ENCODE data around the gene PPM1N. TPM values are rescaled to one million over a fixed set of nuclear protein-coding genes. Genes with fewer than 3 reads are reported as not detected.

Gene PPM1N
- polyA plus RNA-seq, 2 donors: 2.3 to 2.5 TPM

GRCh38 chr19:45475537-45476291 is 22.5 kb upstream of the PPM1N start:
- H3K27ac ChIP-seq (ENCODE audit: low read depth in 2 of 2, low read length in 1 of 2): no peak overlapping the region
- no peaks in the 10 kb centered on the region for H3K36me3 ChIP-seq (ENCODE audit: control insufficient read depth in 2 of 2, insufficient read depth in 2 of 2, low read length in 1 of 2)
- WGBS, 2 donors: 73 to 85% methylated on average over 6 of the region's 6 CpGs
- H3K27me3 ChIP-seq (ENCODE audit: control insufficient read depth in 1 of 2, insufficient read depth in 2 of 2, low read length in 2 of 2): no peaks in the 10 kb centered on the region
- H3K4me3 ChIP-seq (ENCODE audit: low read depth in 1 of 2, low read length in 2 of 2): no peak overlapping the region
- H3K4me1 ChIP-seq (ENCODE audit: control insufficient read depth in 2 of 2, insufficient read depth in 2 of 2, low read length in 1 of 2): peaks cover 0 to 4% of the 10 kb centered on the region in 2 donors
- H3K9me3 ChIP-seq (ENCODE audit: control insufficient read depth in 2 of 2, insufficient read depth in 1 of 2, low read depth in 1 of 2, low read length in 1 of 2): no peaks in the 10 kb centered on the region

GRCh38 chr19:45476304-45476703 is 21.9 kb upstream of the PPM1N start:
- 51 to 61% methylated on average over 5 of the region's 5 CpGs for WGBS, 2 donors
- no peaks in the 10 kb centered on the region for H3K9me3 ChIP-seq (ENCODE audit: control insufficient read depth in 2 of 2, insufficient read depth in 1 of 2, low read depth in 1 of 2, low read length in 1 of 2)

GRCh38 chr19:45477186-45477585 is 21.1 kb upstream of the PPM1N start:
- no peak overlapping the region for H3K27ac ChIP-seq (ENCODE audit: low read depth in 2 of 2, low read length in 1 of 2)
- 51 to 62% methylated on average over 5 of the region's 5 CpGs for WGBS, 2 donors
- no peaks in the 10 kb centered on the region for H3K36me3 ChIP-seq (ENCODE audit: control insufficient read depth in 2 of 2, insufficient read depth in 2 of 2, low read length in 1 of 2)
- H3K9me3 ChIP-seq (ENCODE audit: control insufficient read depth in 2 of 2, insufficient read depth in 1 of 2, low read depth in 1 of 2, low read length in 1 of 2): no peaks in the 10 kb centered on the region
- H3K4me3 ChIP-seq (ENCODE audit: low read depth in 1 of 2, low read length in 2 of 2): no peak overlapping the region
- H3K4me1 ChIP-seq (ENCODE audit: control insufficient read depth in 2 of 2, insufficient read depth in 2 of 2, low read length in 1 of 2): peaks cover 0 to 3% of the 10 kb centered on the region in 2 donors
- H3K27me3 ChIP-seq (ENCODE audit: control insufficient read depth in 1 of 2, insufficient read depth in 2 of 2, low read length in 2 of 2): no peaks in the 10 kb centered on the region

More at GRCh38 chr19:45476304-45476703, 21.9 kb upstream of the PPM1N start:
- H3K27ac ChIP-seq (ENCODE audit: low read depth in 2 of 2, low read length in 1 of 2): no peak overlapping the region
- no peaks in the 10 kb centered on the region for H3K27me3 ChIP-seq (ENCODE audit: control insufficient read depth in 1 of 2, insufficient read depth in 2 of 2, low read length in 2 of 2)
- peaks cover 0 to 3% of the 10 kb centered on the region in 2 donors for H3K4me1 ChIP-seq (ENCODE audit: control insufficient read depth in 2 of 2, insufficient read depth in 2 of 2, low read length in 1 of 2)
- H3K4me3 ChIP-seq (ENCODE audit: low read depth in 1 of 2, low read length in 2 of 2): no peak overlapping the region
- no peaks in the 10 kb centered on the region for H3K36me3 ChIP-seq (ENCODE audit: control insufficient read depth in 2 of 2, insufficient read depth in 2 of 2, low read length in 1 of 2)

- Histone ChIP-seq H3K36me3 (ENCODE audit: control insufficient read depth in 2 of 2, insufficient read depth in 2 of 2, low read length in 1 of 2) (no peaks in the 10 kb centered on the region), H3K4me1 (ENCODE audit: control insufficient read depth in 2 of 2, insufficient read depth in 2 of 2, low read length in 1 of 2) (peaks cover 0 to 3% of the 10 kb centered on the region in 2 donors), H3K4me3 (ENCODE audit: low read depth in 1 of 2, low read length in 2 of 2) (peak overlapping the region; percentile 30 to 51), H3K9me3 (ENCODE audit: control insufficient read depth in 2 of 2, insufficient read depth in 1 of 2, low read depth in 1 of 2, low read length in 1 of 2) (no peaks in the 10 kb centered on the region), H3K27ac (ENCODE audit: low read depth in 2 of 2, low read length in 1 of 2) (peak overlapping the region; percentile 88 to 92), H3K27me3 (ENCODE audit: control insufficient read depth in 1 of 2, insufficient read depth in 2 of 2, low read length in 2 of 2) (no peaks in the 10 kb centered on the region)
- 7% methylated on average over 12 of the region's 12 CpGs for WGBS, 2 donors
Measured at GRCh38 chr19:45477713-45478453, 20.4 kb upstream of the PPM1N start.

- H3K4me3 ChIP-seq (ENCODE audit: low read depth in 1 of 2, low read length in 2 of 2): peak overlapping the region; percentile 30 to 51
- no peaks in the 10 kb centered on the region for H3K27me3 ChIP-seq (ENCODE audit: control insufficient read depth in 1 of 2, insufficient read depth in 2 of 2, low read length in 2 of 2)
- 0% methylated on average over 39 of the region's 39 CpGs for WGBS, 2 donors
- H3K36me3 ChIP-seq (ENCODE audit: control insufficient read depth in 2 of 2, insufficient read depth in 2 of 2, low read length in 1 of 2): no peaks in the 10 kb centered on the region
- peak overlapping the region; percentile 88 to 92 for H3K27ac ChIP-seq (ENCODE audit: low read depth in 2 of 2, low read length in 1 of 2)
- H3K9me3 ChIP-seq (ENCODE audit: control insufficient read depth in 2 of 2, insufficient read depth in 1 of 2, low read depth in 1 of 2, low read length in 1 of 2): no peaks in the 10 kb centered on the region
- peaks cover 0 to 3% of the 10 kb centered on the region in 2 donors for H3K4me1 ChIP-seq (ENCODE audit: control insufficient read depth in 2 of 2, insufficient read depth in 2 of 2, low read length in 1 of 2)
Measured at GRCh38 chr19:45478454-45479238, 19.6 kb upstream of the PPM1N start.

- H3K4me3 ChIP-seq (ENCODE audit: low read depth in 1 of 2, low read length in 2 of 2): no peak overlapping the region
- H3K27ac ChIP-seq (ENCODE audit: low read depth in 2 of 2, low read length in 1 of 2): no peak overlapping the region
- 84 to 91% methylated on average over 5 of the region's 5 CpGs for WGBS, 2 donors
- no peaks in the 10 kb centered on the region for H3K27me3 ChIP-seq (ENCODE audit: control insufficient read depth in 1 of 2, insufficient read depth in 2 of 2, low read length in 2 of 2)
- H3K4me1 ChIP-seq (ENCODE audit: control insufficient read depth in 2 of 2, insufficient read depth in 2 of 2, low read length in 1 of 2): no peaks in the 10 kb centered on the region
- H3K36me3 ChIP-seq (ENCODE audit: control insufficient read depth in 2 of 2, insufficient read depth in 2 of 2, low read length in 1 of 2): no peaks in the 10 kb centered on the region
- no peaks in the 10 kb centered on the region for H3K9me3 ChIP-seq (ENCODE audit: control insufficient read depth in 2 of 2, insufficient read depth in 1 of 2, low read depth in 1 of 2, low read length in 1 of 2)
Measured at GRCh38 chr19:45483033-45483432, 15.2 kb upstream of the PPM1N start.

- WGBS, 2 donors: 68 to 69% methylated on average over 12 to 13 of the region's 13 CpGs
- no peaks in the 10 kb centered on the region for H3K4me1 ChIP-seq (ENCODE audit: control insufficient read depth in 2 of 2, insufficient read depth in 2 of 2, low read length in 1 of 2)
- no peaks in the 10 kb centered on the region for H3K36me3 ChIP-seq (ENCODE audit: control insufficient read depth in 2 of 2, insufficient read depth in 2 of 2, low read length in 1 of 2)
- no peak overlapping the region for H3K4me3 ChIP-seq (ENCODE audit: low read depth in 1 of 2, low read length in 2 of 2)
- no peak overlapping the region for H3K27ac ChIP-seq (ENCODE audit: low read depth in 2 of 2, low read length in 1 of 2)
- no peaks in the 10 kb centered on the region for H3K27me3 ChIP-seq (ENCODE audit: control insufficient read depth in 1 of 2, insufficient read depth in 2 of 2, low read length in 2 of 2)
- no peaks in the 10 kb centered on the region for H3K9me3 ChIP-seq (ENCODE audit: control insufficient read depth in 2 of 2, insufficient read depth in 1 of 2, low read depth in 1 of 2, low read length in 1 of 2)
Measured at GRCh38 chr19:45484273-45484945, 13.8 kb upstream of the PPM1N start.

- Histone ChIP-seq H3K36me3 (ENCODE audit: control insufficient read depth in 2 of 2, insufficient read depth in 2 of 2, low read length in 1 of 2) (no peaks in the 10 kb centered on the region), H3K4me1 (ENCODE audit: control insufficient read depth in 2 of 2, insufficient read depth in 2 of 2, low read length in 1 of 2) (no peaks in the 10 kb centered on the region), H3K27ac (ENCODE audit: low read depth in 2 of 2, low read length in 1 of 2) (peak overlapping the region; percentile 39 to 80), H3K4me3 (ENCODE audit: low read depth in 1 of 2, low read length in 2 of 2) (peak overlapping the region; percentile 46 to 80), H3K27me3 (ENCODE audit: control insufficient read depth in 1 of 2, insufficient read depth in 2 of 2, low read length in 2 of 2) (no peaks in the 10 kb centered on the region), H3K9me3 (ENCODE audit: control insufficient read depth in 2 of 2, insufficient read depth in 1 of 2, low read depth in 1 of 2, low read length in 1 of 2) (no peaks in the 10 kb centered on the region)
- WGBS, 2 donors: 0% methylated on average over 35 of the region's 35 CpGs
Measured at GRCh38 chr19:45485305-45486077, 12.8 kb upstream of the PPM1N start.

Data from esophagus (tissue), 2 donors.